Mammary epithelial cell (primary cell): ENCODE results near the gene SELENOS.

Experiments
- EZH2 ChIP-seq: IDR thresholded peaks from 2 replicates; pipeline ENCODE4 v1.6.1; 2012; ENCODE audit warnings: low read length, inconsistent platforms, borderline replicate concordance
- TF ChIP-seq, protein P1 (sequence below), 2 donors: IDR thresholded peaks in 1 of 2; conservative IDR thresholded peaks in 1 of 2; 2 replicates each; pipeline ENCODE4 v1.5.1; 2011 to 2012; ENCODE audit warnings: inconsistent platforms in 2 of 2, low read length in 2 of 2, mild to moderate bottlenecking in 2 of 2, control low read depth in 1 of 2, low read depth in 1 of 2; ENCODE audit not compliant: insufficient read depth in 1 of 2; ENCODE audit errors: extremely low read depth in 1 of 2

DNA sequence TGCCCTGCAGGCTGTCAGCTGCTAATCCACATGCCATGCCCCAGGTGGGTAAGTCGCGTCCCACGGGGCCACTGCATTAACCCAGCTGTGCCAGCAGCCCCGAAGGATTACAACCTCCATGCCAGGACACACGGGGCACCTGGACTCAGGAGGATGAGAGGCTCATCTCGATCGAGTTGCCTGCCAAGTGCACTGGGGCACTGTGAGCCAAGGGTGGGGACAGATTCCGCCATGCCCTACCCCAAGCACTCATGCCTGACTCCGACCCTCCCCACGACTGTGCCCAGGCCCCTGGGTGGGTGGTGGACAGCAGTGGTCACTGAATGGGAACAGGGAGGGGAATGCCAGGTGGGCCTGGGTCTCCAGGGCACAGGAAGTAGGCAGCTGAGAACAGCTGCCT is 38.5 kb upstream of the SELENOS start:
- TF ChIP-seq, protein P1, sequence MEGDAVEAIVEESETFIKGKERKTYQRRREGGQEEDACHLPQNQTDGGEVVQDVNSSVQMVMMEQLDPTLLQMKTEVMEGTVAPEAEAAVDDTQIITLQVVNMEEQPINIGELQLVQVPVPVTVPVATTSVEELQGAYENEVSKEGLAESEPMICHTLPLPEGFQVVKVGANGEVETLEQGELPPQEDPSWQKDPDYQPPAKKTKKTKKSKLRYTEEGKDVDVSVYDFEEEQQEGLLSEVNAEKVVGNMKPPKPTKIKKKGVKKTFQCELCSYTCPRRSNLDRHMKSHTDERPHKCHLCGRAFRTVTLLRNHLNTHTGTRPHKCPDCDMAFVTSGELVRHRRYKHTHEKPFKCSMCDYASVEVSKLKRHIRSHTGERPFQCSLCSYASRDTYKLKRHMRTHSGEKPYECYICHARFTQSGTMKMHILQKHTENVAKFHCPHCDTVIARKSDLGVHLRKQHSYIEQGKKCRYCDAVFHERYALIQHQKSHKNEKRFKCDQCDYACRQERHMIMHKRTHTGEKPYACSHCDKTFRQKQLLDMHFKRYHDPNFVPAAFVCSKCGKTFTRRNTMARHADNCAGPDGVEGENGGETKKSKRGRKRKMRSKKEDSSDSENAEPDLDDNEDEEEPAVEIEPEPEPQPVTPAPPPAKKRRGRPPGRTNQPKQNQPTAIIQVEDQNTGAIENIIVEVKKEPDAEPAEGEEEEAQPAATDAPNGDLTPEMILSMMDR (conservative IDR thresholded peaks at IDR 0.05 in 1 of 2, IDR thresholded peaks at IDR 0.05 in 1 of 2; ENCODE audit: extremely low read depth in 1 of 2, insufficient read depth in 1 of 2, low read depth in 1 of 2, low read length in 2 of 2): no peak
- TF ChIP-seq EZH2: no peak
